A673 (cell line): ENCODE data around the gene APIP.

Experiments
- EZH2 ChIP-seq: fragments of 200-600 bp; sonication (generic); IDR thresholded peaks from 2 replicates; pipeline ENCODE4 v1.6.1; 2017; ENCODE audit warnings: borderline replicate concordance, low read depth, mild to moderate bottlenecking, mixed read lengths, antibody characterized with exemption, low read length; ENCODE audit not compliant: poor library complexity, severe bottlenecking
- TF ChIP-seq, protein P1 (sequence below): fragments of 300-800, 200-600 bp; sonication (generic); conservative IDR thresholded peaks from 2 replicates; pipeline ENCODE4 v1.5.1; 2017; ENCODE audit warnings: low read depth, mild to moderate bottlenecking, antibody characterized with exemption, low read length, moderate library complexity, mixed read lengths

DNA sequence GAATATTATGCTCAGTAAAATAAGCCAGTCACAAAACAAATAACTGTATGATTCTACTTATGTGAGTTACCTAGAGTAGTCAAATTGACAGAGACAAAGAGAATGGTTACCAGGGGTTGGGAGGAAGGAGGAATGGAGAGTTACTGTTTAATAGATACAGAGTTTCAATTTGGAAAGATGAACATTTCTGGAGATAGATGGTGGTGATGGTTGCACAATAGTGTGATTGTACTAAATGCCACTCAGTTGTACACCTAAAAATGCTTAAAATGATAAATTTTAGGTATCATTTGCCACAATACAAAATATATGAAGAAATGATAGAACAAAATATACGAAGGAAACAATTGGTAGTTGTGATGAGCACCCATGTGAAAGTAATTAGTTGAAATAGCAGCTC lies 43.6 kb upstream of the APIP start:
- TF ChIP-seq EZH2 = no peak
- TF ChIP-seq, protein P1, sequence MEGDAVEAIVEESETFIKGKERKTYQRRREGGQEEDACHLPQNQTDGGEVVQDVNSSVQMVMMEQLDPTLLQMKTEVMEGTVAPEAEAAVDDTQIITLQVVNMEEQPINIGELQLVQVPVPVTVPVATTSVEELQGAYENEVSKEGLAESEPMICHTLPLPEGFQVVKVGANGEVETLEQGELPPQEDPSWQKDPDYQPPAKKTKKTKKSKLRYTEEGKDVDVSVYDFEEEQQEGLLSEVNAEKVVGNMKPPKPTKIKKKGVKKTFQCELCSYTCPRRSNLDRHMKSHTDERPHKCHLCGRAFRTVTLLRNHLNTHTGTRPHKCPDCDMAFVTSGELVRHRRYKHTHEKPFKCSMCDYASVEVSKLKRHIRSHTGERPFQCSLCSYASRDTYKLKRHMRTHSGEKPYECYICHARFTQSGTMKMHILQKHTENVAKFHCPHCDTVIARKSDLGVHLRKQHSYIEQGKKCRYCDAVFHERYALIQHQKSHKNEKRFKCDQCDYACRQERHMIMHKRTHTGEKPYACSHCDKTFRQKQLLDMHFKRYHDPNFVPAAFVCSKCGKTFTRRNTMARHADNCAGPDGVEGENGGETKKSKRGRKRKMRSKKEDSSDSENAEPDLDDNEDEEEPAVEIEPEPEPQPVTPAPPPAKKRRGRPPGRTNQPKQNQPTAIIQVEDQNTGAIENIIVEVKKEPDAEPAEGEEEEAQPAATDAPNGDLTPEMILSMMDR = no peak
